ENCODE measurements around the gene MCM5.

DNA sequence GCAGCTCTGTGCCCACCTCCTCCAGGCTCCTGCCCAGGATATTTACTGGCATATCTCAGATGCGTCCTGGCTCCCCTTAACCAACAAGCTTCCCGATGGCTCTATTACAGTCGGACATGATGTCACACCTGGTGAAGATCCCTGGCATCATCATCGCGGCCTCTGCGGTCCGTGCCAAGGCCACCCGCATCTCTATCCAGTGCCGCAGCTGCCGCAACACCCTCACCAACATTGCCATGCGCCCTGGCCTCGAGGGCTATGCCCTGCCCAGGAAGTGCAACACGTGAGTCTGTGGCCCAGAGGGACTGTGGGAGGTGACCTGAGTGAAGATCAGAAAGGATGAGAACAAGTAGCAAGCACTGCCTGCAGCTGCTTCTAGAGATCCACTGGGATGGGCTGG lies 6.5 kb downstream of the MCM5 start:
- TF ChIP-seq POLR2A (IDR thresholded peaks at IDR 0.05; ENCODE audit: insufficient read depth in 1 of 2, low read depth in 2 of 2, low read length in 2 of 2) (no peak), ZNF879 (CRISPR knock-in tag; IDR thresholded peaks at IDR 0.05) (no peak), HNF4A (CRISPR knock-in tag; IDR thresholded peaks at IDR 0.05) (no peak), HDAC2 (CRISPR knock-in tag; IDR thresholded peaks at IDR 0.05) (no peak), FOXK2 (IDR thresholded peaks at IDR 0.05) (no peak), FOXM1 (CRISPR knock-in tag; IDR thresholded peaks at IDR 0.05) (no peak), JUND (CRISPR knock-in tag; IDR thresholded peaks at IDR 0.05) (no peak), NFIC (IDR thresholded peaks at IDR 0.05; ENCODE audit: low read length) (no peak)

Measured in HepG2 (cell line).